ENCODE results near the gene MYOD1.

GRCh38 chr11:17768547-17768946 lies 49.2 kb downstream of the MYOD1 start:
- no peak for TF ChIP-seq MAFF (IDR thresholded peaks at IDR 0.05; ENCODE audit: low read length)
- TF ChIP-seq, protein P1, sequence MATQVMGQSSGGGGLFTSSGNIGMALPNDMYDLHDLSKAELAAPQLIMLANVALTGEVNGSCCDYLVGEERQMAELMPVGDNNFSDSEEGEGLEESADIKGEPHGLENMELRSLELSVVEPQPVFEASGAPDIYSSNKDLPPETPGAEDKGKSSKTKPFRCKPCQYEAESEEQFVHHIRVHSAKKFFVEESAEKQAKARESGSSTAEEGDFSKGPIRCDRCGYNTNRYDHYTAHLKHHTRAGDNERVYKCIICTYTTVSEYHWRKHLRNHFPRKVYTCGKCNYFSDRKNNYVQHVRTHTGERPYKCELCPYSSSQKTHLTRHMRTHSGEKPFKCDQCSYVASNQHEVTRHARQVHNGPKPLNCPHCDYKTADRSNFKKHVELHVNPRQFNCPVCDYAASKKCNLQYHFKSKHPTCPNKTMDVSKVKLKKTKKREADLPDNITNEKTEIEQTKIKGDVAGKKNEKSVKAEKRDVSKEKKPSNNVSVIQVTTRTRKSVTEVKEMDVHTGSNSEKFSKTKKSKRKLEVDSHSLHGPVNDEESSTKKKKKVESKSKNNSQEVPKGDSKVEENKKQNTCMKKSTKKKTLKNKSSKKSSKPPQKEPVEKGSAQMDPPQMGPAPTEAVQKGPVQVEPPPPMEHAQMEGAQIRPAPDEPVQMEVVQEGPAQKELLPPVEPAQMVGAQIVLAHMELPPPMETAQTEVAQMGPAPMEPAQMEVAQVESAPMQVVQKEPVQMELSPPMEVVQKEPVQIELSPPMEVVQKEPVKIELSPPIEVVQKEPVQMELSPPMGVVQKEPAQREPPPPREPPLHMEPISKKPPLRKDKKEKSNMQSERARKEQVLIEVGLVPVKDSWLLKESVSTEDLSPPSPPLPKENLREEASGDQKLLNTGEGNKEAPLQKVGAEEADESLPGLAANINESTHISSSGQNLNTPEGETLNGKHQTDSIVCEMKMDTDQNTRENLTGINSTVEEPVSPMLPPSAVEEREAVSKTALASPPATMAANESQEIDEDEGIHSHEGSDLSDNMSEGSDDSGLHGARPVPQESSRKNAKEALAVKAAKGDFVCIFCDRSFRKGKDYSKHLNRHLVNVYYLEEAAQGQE (IDR thresholded peaks at IDR 0.05; ENCODE audit: borderline replicate concordance) = no peak
- TF ChIP-seq, protein P1 (CRISPR knock-in tag; IDR thresholded peaks at IDR 0.05; ENCODE audit: low read depth) = no peak
- TF ChIP-seq PHF21A (IDR thresholded peaks at IDR 0.05; ENCODE audit: borderline replicate concordance, low read depth) = no peak
- no peak for TF ChIP-seq EP400 (IDR thresholded peaks at IDR 0.05)
- no peak for TF ChIP-seq CC2D1A (IDR thresholded peaks at IDR 0.05)
- TF ChIP-seq MAFG (tag; conservative IDR thresholded peaks at IDR 0.05) = no peak
- TF ChIP-seq POLR2AphosphoS5 (IDR thresholded peaks at IDR 0.05; ENCODE audit: control insufficient read depth, insufficient read depth, low read depth, low read length) = no peak
- TF ChIP-seq RAD21 (CRISPR knock-in tag; conservative IDR thresholded peaks at IDR 0.05 in 1 of 2, IDR thresholded peaks at IDR 0.05 in 1 of 2) = no peak
- no peak for TF ChIP-seq CTCF (IDR thresholded peaks at IDR 0.05 in 2 of 3, conservative IDR thresholded peaks at IDR 0.05 in 1 of 3; ENCODE audit: insufficient read depth in 2 of 3, low read depth in 1 of 3, low read length in 3 of 3)
- no peak for TF ChIP-seq IRF1 (CRISPR knock-in tag; IDR thresholded peaks at IDR 0.05; ENCODE audit: borderline replicate concordance)
- no peak for TF ChIP-seq CHD1 (IDR thresholded peaks at IDR 0.05; ENCODE audit: low read length)
- TF ChIP-seq, protein P2, sequence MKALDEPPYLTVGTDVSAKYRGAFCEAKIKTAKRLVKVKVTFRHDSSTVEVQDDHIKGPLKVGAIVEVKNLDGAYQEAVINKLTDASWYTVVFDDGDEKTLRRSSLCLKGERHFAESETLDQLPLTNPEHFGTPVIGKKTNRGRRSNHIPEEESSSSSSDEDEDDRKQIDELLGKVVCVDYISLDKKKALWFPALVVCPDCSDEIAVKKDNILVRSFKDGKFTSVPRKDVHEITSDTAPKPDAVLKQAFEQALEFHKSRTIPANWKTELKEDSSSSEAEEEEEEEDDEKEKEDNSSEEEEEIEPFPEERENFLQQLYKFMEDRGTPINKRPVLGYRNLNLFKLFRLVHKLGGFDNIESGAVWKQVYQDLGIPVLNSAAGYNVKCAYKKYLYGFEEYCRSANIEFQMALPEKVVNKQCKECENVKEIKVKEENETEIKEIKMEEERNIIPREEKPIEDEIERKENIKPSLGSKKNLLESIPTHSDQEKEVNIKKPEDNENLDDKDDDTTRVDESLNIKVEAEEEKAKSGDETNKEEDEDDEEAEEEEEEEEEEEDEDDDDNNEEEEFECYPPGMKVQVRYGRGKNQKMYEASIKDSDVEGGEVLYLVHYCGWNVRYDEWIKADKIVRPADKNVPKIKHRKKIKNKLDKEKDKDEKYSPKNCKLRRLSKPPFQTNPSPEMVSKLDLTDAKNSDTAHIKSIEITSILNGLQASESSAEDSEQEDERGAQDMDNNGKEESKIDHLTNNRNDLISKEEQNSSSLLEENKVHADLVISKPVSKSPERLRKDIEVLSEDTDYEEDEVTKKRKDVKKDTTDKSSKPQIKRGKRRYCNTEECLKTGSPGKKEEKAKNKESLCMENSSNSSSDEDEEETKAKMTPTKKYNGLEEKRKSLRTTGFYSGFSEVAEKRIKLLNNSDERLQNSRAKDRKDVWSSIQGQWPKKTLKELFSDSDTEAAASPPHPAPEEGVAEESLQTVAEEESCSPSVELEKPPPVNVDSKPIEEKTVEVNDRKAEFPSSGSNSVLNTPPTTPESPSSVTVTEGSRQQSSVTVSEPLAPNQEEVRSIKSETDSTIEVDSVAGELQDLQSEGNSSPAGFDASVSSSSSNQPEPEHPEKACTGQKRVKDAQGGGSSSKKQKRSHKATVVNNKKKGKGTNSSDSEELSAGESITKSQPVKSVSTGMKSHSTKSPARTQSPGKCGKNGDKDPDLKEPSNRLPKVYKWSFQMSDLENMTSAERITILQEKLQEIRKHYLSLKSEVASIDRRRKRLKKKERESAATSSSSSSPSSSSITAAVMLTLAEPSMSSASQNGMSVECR (CRISPR knock-in tag; IDR thresholded peaks at IDR 0.05) = no peak
